ENCODE data around the gene DGKI. TPM values are rescaled to one million over a fixed set of nuclear protein-coding genes. Genes with fewer than 3 reads are reported as not detected.

DGKI gene
- total RNA-seq, 2 donors from 2014 or later = 0.04 to 0.64 TPM

GRCh38 chr7:137366995-137367394 is 479.8 kb downstream of the DGKI start:
- no peak for DNase-seq
- H3K9me3 Mint-ChIP-seq = peaks cover 62% of the 10 kb centered on the region
- Histone ChIP-seq H3K4me3 (ENCODE audit: low read length) (no peak overlapping the region), H3K9ac (ENCODE audit: extremely low read depth, low read length, poor library complexity, severe bottlenecking) (no peak overlapping the region), H3K27me3 (ENCODE audit: control insufficient read depth, insufficient read depth, low read length, poor library complexity, severe bottlenecking) (no peaks in the 10 kb centered on the region), H3K36me3 (ENCODE audit: control insufficient read depth, insufficient read depth, low read length) (no peaks in the 10 kb centered on the region), H3K9me3 (ENCODE audit: control insufficient read depth, low read length) (peaks cover 40% of the 10 kb centered on the region), H3K27ac (ENCODE audit: low read depth, low read length) (no peak overlapping the region), H3K4me1 (ENCODE audit: control insufficient read depth, insufficient read depth, low read length) (no peaks in the 10 kb centered on the region)
- H3K4me3 Mint-ChIP-seq = no peak overlapping the region
- WGBS, 2 experiments (ENCODE audit: insufficient coverage in 1 of 2, insufficient read length in 1 of 2) = 86 to 89% methylated on average over 3 to 5 of the region's 5 CpGs
- no peaks in the 10 kb centered on the region for H3K36me3 Mint-ChIP-seq (ENCODE audit: low read depth)
- no peaks in the 10 kb centered on the region for H3K27me3 Mint-ChIP-seq (ENCODE audit: insufficient read depth)
- no peaks in the 10 kb centered on the region for H3K4me1 Mint-ChIP-seq
- TF ChIP-seq, protein P1, sequence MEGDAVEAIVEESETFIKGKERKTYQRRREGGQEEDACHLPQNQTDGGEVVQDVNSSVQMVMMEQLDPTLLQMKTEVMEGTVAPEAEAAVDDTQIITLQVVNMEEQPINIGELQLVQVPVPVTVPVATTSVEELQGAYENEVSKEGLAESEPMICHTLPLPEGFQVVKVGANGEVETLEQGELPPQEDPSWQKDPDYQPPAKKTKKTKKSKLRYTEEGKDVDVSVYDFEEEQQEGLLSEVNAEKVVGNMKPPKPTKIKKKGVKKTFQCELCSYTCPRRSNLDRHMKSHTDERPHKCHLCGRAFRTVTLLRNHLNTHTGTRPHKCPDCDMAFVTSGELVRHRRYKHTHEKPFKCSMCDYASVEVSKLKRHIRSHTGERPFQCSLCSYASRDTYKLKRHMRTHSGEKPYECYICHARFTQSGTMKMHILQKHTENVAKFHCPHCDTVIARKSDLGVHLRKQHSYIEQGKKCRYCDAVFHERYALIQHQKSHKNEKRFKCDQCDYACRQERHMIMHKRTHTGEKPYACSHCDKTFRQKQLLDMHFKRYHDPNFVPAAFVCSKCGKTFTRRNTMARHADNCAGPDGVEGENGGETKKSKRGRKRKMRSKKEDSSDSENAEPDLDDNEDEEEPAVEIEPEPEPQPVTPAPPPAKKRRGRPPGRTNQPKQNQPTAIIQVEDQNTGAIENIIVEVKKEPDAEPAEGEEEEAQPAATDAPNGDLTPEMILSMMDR (conservative IDR thresholded peaks at IDR 0.05) = no peak
- no peak overlapping the region for H3K27ac Mint-ChIP-seq

- H3K4me1 ChIP-seq (ENCODE audit: control insufficient read depth, insufficient read depth, low read length) = no peaks in the 10 kb centered on the region
- H3K9me3 ChIP-seq (ENCODE audit: control insufficient read depth, low read length) = peaks cover 73% of the 10 kb centered on the region
- no peaks in the 10 kb centered on the region for H3K27me3 ChIP-seq (ENCODE audit: control insufficient read depth, insufficient read depth, low read length, poor library complexity, severe bottlenecking)
- no peaks in the 10 kb centered on the region for H3K36me3 ChIP-seq (ENCODE audit: control insufficient read depth, insufficient read depth, low read length)
- no peaks in the 10 kb centered on the region for H3K4me1 Mint-ChIP-seq
- H3K4me3 Mint-ChIP-seq = no peak overlapping the region
- peaks cover 90% of the 10 kb centered on the region for H3K9me3 Mint-ChIP-seq
- no peaks in the 10 kb centered on the region for H3K36me3 Mint-ChIP-seq (ENCODE audit: low read depth)
- no peak overlapping the region for H3K4me3 ChIP-seq (ENCODE audit: low read length)
- TF ChIP-seq, protein P1 (conservative IDR thresholded peaks at IDR 0.05) = no peak
- H3K9ac ChIP-seq (ENCODE audit: extremely low read depth, low read length, poor library complexity, severe bottlenecking) = no peak overlapping the region
- no peak overlapping the region for H3K27ac Mint-ChIP-seq
- WGBS, 2 experiments (ENCODE audit: insufficient coverage in 1 of 2, insufficient read length in 1 of 2) = 93 to 94% methylated on average over 6 of the region's 6 CpGs
- H3K27ac ChIP-seq (ENCODE audit: low read depth, low read length) = no peak overlapping the region
- H3K27me3 Mint-ChIP-seq (ENCODE audit: insufficient read depth) = no peaks in the 10 kb centered on the region
- DNase-seq = no peak
Measured at GRCh38 chr7:137363683-137364082, 483.1 kb downstream of the DGKI start.

DNA sequence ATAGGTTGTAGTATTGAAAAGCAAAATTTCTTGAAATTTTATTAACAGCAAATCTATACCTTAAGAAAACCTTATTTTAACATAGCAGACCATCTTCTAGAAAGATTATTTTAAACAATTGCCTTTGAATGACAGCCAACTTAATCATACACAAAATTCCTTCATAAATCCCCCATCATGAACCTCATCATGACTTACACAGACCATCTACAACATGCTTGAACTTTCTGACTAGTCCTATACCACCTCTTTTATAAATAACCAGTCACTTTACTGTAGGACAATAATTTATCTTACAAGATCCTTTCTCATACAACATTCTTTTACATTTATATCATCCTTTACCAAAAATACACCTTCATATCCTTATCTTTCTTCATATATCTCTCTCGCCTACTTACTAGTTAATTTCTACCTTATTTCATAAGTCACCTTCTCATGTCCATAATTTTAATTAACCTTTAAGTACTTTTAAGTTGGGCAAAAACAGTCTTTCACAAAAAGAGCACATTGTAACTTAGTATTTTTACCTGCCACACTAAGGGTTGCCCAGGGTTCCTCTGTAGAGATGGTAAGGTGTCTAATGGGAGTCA is 486.6 kb downstream of the DGKI start:
- H3K4me3 ChIP-seq (ENCODE audit: low read length) = peak overlapping the region; percentile 4
- no peak overlapping the region for H3K27ac ChIP-seq (ENCODE audit: low read depth, low read length)
- Mint-ChIP-seq H3K4me3 (no peak overlapping the region), H3K27me3 (ENCODE audit: insufficient read depth) (no peaks in the 10 kb centered on the region), H3K4me1 (no peaks in the 10 kb centered on the region), H3K9me3 (peaks cover 91% of the 10 kb centered on the region), H3K27ac (no peak overlapping the region), H3K36me3 (ENCODE audit: low read depth) (no peaks in the 10 kb centered on the region)
- H3K9me3 ChIP-seq (ENCODE audit: control insufficient read depth, low read length) = peaks cover 79% of the 10 kb centered on the region
- TF ChIP-seq, protein P1 (conservative IDR thresholded peaks at IDR 0.05) = no peak
- no peak for DNase-seq
- WGBS, 2 experiments (ENCODE audit: insufficient coverage in 1 of 2, insufficient read length in 1 of 2) = 28 to 39% methylated on average over 1 of the region's 1 CpG
- no peaks in the 10 kb centered on the region for H3K36me3 ChIP-seq (ENCODE audit: control insufficient read depth, insufficient read depth, low read length)
- no peaks in the 10 kb centered on the region for H3K27me3 ChIP-seq (ENCODE audit: control insufficient read depth, insufficient read depth, low read length, poor library complexity, severe bottlenecking)
- no peak overlapping the region for H3K9ac ChIP-seq (ENCODE audit: extremely low read depth, low read length, poor library complexity, severe bottlenecking)
- no peaks in the 10 kb centered on the region for H3K4me1 ChIP-seq (ENCODE audit: control insufficient read depth, insufficient read depth, low read length)
